K562 (cell line): ENCODE results near the gene ERAL1.

ENCODE experiments used
- HMGN3 ChIP-seq: IDR thresholded peaks from 2 replicates; pipeline ENCODE4 v1.6.1; 2011; ENCODE audit warnings: borderline replicate concordance, low read depth, mild to moderate bottlenecking, mixed read lengths, low read length; ENCODE audit not compliant: insufficient read length; ENCODE audit errors: extremely low read depth
- HNRNPLL ChIP-seq: fragments of 200-400 bp; formaldehyde crosslinking; IDR thresholded peaks from 2 replicates; pipeline ENCODE4 v1.6.1; 2017; ENCODE audit warnings: low read length, low read depth, mild to moderate bottlenecking; ENCODE audit not compliant: poor library complexity, severe bottlenecking
- LCOR ChIP-seq: sonication (generic); formaldehyde crosslinking; IDR thresholded peaks from 2 replicates; pipeline ENCODE4 v1.8.0; 2022; ENCODE audit warnings: mild to moderate bottlenecking, missing genetic modification reagents
- POLR2AphosphoS5 ChIP-seq: IDR thresholded peaks from 2 replicates; pipeline ENCODE4 v1.6.1; 2011; ENCODE audit warnings: mild to moderate bottlenecking, low read depth, low read length, moderate library complexity; ENCODE audit not compliant: control insufficient read depth, insufficient read depth
- RFX1 ChIP-seq: fragments of 450-650 bp; IDR thresholded peaks from 2 replicates; pipeline ENCODE4 v1.6.1; 2016; ENCODE audit warnings: mild to moderate bottlenecking, moderate library complexity
- TBL1XR1 ChIP-seq, 2 experiments: IDR thresholded peaks; 2 replicates each; pipeline ENCODE4 v1.6.1; 2012; ENCODE audit warnings: improper control_type of control experiment in 2 of 2, low read length in 2 of 2, mild to moderate bottlenecking in 1 of 2
- WHSC1 ChIP-seq: IDR thresholded peaks from one replicate; pipeline ENCODE4 v1.6.1; 2012; ENCODE audit warnings: low read length, control low read depth, inconsistent platforms
- TF ChIP-seq, protein P1 (sequence below), 3 experiments: IDR thresholded peaks in 2 of 3; conservative IDR thresholded peaks in 1 of 3; 2 replicates each; pipeline ENCODE4 v1.5.1; 2011 to 2012; ENCODE audit warnings: low read length in 3 of 3, mild to moderate bottlenecking in 3 of 3, control low read depth in 2 of 3, improper control_type of control experiment in 1 of 3, inconsistent platforms in 1 of 3, low read depth in 1 of 3, mixed read lengths in 1 of 3, moderate library complexity in 1 of 3; ENCODE audit not compliant: insufficient read depth in 2 of 3
- TF ChIP-seq, protein P2 (sequence below): fragments of 450-650 bp; formaldehyde crosslinking; IDR thresholded peaks from 2 replicates; pipeline ENCODE4 v1.4.0; 2022; ENCODE audit warnings: missing genetic modification characterization
- TF ChIP-seq, protein P3 (sequence below), 2 experiments: fragments of 200-800 bp in 1 of 2; sonication (Bioruptor generic) in 1 of 2; sonication (generic) in 1 of 2; formaldehyde crosslinking in 1 of 2; IDR thresholded peaks in 1 of 2; conservative IDR thresholded peaks in 1 of 2; 2 replicates each; pipeline versions ENCODE4 v1.5.0 to v1.6.1; 2016 to 2020; ENCODE audit warnings: missing compliant biosample characterization in 1 of 2, missing genetic modification characterization in 1 of 2, missing genetic modification reagents in 1 of 2

DNA sequence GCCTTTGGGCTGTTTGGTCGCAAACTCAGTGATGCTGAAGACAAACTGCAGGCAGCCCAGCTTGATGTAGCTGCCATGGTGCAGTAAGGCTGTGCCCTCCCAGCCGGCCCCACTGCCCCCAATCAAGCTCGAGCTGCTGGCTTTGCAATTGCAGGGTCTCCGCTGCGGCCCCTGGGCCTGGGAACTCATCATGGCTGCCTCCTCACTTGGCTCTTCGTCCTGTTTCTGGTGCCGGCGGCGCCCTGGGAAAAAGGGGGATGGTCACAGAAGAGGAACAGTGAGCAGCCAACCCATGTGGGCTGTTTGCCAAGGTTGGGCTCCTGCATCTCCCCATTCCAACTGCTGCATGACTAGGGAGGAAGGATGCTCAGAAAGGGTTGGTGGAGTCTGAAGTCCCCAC is 51.5 kb downstream of the ERAL1 start:
- TF ChIP-seq HNRNPLL (no peak), HMGN3 (no peak), RFX1 (no peak), WHSC1 (no peak), POLR2AphosphoS5 (no peak), TBL1XR1 (IDR thresholded peaks at IDR 0.05; ENCODE audit: low read length in 2 of 2) (no peak), LCOR (no peak)
- TF ChIP-seq, protein P1, sequence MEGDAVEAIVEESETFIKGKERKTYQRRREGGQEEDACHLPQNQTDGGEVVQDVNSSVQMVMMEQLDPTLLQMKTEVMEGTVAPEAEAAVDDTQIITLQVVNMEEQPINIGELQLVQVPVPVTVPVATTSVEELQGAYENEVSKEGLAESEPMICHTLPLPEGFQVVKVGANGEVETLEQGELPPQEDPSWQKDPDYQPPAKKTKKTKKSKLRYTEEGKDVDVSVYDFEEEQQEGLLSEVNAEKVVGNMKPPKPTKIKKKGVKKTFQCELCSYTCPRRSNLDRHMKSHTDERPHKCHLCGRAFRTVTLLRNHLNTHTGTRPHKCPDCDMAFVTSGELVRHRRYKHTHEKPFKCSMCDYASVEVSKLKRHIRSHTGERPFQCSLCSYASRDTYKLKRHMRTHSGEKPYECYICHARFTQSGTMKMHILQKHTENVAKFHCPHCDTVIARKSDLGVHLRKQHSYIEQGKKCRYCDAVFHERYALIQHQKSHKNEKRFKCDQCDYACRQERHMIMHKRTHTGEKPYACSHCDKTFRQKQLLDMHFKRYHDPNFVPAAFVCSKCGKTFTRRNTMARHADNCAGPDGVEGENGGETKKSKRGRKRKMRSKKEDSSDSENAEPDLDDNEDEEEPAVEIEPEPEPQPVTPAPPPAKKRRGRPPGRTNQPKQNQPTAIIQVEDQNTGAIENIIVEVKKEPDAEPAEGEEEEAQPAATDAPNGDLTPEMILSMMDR (IDR thresholded peaks at IDR 0.05 in 2 of 3, conservative IDR thresholded peaks at IDR 0.05 in 1 of 3; ENCODE audit: insufficient read depth in 2 of 3, low read depth in 1 of 3, low read length in 3 of 3): no peak
- TF ChIP-seq, protein P2, sequence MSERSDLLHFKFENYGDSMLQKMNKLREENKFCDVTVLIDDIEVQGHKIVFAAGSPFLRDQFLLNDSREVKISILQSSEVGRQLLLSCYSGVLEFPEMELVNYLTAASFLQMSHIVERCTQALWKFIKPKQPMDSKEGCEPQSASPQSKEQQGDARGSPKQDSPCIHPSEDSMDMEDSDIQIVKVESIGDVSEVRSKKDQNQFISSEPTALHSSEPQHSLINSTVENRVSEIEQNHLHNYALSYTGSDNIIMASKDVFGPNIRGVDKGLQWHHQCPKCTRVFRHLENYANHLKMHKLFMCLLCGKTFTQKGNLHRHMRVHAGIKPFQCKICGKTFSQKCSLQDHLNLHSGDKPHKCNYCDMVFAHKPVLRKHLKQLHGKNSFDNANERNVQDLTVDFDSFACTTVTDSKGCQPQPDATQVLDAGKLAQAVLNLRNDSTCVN: no peak
- TF ChIP-seq, protein P3, sequence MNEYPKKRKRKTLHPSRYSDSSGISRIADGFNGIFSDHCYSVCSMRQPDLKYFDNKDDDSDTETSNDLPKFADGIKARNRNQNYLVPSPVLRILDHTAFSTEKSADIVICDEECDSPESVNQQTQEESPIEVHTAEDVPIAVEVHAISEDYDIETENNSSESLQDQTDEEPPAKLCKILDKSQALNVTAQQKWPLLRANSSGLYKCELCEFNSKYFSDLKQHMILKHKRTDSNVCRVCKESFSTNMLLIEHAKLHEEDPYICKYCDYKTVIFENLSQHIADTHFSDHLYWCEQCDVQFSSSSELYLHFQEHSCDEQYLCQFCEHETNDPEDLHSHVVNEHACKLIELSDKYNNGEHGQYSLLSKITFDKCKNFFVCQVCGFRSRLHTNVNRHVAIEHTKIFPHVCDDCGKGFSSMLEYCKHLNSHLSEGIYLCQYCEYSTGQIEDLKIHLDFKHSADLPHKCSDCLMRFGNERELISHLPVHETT (CRISPR knock-in tag; conservative IDR thresholded peaks at IDR 0.05 in 1 of 2, IDR thresholded peaks at IDR 0.05 in 1 of 2): no peak
